ENCODE data around the gene CRYBB2.
"Not testable (repeated sequence)": the region's sequence is repeated elsewhere in the genome, so short reads cannot be mapped to it uniquely, and the experiment has no call there.

Gene CRYBB2

GRCh38 chr22:25233706-25234105, 14.3 kb downstream of the CRYBB2 start:
- DNase-seq (ENCODE audit: low read depth), result not testable (repeated sequence)

GRCh38 chr22:25235547-25236290, 16.3 kb downstream of the CRYBB2 start:
- peak; percentile 60 for DNase-seq (ENCODE audit: low read depth)

- no peak for DNase-seq (ENCODE audit: low read depth)
These were observed 17.0 kb downstream of the CRYBB2 start for GRCh38 chr22:25236417-25236816.

- DNase-seq (ENCODE audit: low read depth), result no peak
These were observed 18.1 kb downstream of the CRYBB2 start for GRCh38 chr22:25237503-25237902.

GRCh38 chr22:25238058-25238457, 18.6 kb downstream of the CRYBB2 start:
- not testable (repeated sequence) for DNase-seq (ENCODE audit: low read depth)

GRCh38 chr22:25255169-25255568, 35.7 kb downstream of the CRYBB2 start:
- not testable (repeated sequence) for DNase-seq (ENCODE audit: low read depth)

- DNase-seq (ENCODE audit: low read depth), result not testable (repeated sequence)
These were observed 48.1 kb downstream of the CRYBB2 start for GRCh38 chr22:25267567-25267966.

GRCh38 chr22:25268902-25269301, 49.5 kb downstream of the CRYBB2 start:
- not testable (repeated sequence) for DNase-seq (ENCODE audit: low read depth)

- DNase-seq (ENCODE audit: low read depth), result not testable (repeated sequence)
These were observed 50.6 kb downstream of the CRYBB2 start for GRCh38 chr22:25270061-25270460.

GRCh38 chr22:25273231-25273630, 53.8 kb downstream of the CRYBB2 start:
- not testable (repeated sequence) for DNase-seq (ENCODE audit: low read depth)

GRCh38 chr22:25273928-25274327, 54.5 kb downstream of the CRYBB2 start:
- DNase-seq (ENCODE audit: low read depth), result not testable (repeated sequence)

GRCh38 chr22:25280118-25280517, 60.7 kb downstream of the CRYBB2 start:
- not testable (repeated sequence) for DNase-seq (ENCODE audit: low read depth)
